NCI-H2196 treated with DMSO at 0.1 percent for 48 hours (cell line): Measurements from ENCODE around the gene RGPD6.
"Not testable (repeated sequence)": the region's sequence is repeated elsewhere in the genome, so short reads cannot be mapped to it uniquely, and the experiment has no call there.

Experiments
- DNase-seq: peaks from one replicate; lab custom pipeline; 2025; ENCODE audit not compliant: unreplicated experiment; lab: John Stamatoyannopoulos, UW

RGPD6 gene

GRCh38 chr2:110482697-110483096 is 94.3 kb downstream of the RGPD6 start:
- not testable (repeated sequence) for DNase-seq

GRCh38 chr2:110481200-110481599 is 95.8 kb downstream of the RGPD6 start:
- not testable (repeated sequence) for DNase-seq

DNA sequence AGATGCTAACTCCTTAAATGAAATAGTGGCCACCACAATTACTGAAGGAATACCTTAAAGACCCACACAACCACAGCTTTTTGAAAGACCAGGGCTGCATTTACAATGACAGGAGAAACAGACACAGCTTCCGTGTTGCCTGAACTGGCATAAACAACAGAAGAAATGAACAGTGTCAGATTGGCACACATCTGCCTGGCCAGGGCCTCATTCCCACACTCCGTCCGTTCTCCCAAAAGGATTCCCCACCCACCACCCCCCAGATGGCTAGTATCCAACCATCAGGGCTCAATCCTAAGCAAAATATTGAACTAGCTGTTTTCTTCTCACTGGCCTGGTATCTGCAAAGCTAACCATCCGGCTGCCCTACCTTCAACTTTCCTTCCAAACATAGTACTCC is 96.9 kb downstream of the RGPD6 start:
- not testable (repeated sequence) for DNase-seq

DNA sequence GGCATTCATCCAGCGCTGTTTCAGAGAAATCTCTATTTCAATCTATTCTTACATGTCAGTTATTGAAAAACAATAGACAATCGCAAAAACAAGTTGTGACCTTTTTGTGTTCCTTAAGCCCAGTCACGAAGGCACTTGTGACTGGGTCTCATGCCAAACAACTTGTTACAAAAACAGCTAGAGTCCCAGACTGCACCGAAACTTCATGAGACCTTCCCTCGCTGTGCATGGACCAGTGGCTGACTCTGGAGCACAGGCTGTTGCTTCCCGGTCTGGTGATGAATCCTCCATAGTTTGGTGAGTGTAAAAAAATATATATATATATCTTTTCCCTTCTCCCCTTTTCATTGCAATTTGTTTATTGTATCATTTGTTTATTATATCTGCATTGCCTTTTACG is 99.7 kb downstream of the RGPD6 start:
- not testable (repeated sequence) for DNase-seq

DNA sequence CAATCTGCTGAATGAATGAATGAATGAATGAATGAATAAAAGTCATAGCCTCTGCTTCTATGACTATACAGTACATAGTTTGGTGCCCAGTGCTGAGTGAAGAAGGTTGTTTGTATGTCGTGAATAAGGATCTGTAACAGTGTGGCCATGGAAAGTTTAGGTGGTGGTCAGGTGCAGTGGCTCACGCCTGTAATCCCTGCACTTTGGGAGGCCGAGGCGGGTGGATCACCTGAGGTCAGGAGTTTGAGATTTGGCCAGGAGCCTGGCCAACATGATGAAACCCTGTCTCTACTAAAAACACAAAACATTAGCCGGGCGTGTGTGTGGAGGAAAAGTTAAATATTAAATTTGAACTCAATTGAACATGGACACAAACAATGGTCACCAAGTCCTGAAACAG is 100.1 kb downstream of the RGPD6 start:
- not testable (repeated sequence) for DNase-seq

DNA sequence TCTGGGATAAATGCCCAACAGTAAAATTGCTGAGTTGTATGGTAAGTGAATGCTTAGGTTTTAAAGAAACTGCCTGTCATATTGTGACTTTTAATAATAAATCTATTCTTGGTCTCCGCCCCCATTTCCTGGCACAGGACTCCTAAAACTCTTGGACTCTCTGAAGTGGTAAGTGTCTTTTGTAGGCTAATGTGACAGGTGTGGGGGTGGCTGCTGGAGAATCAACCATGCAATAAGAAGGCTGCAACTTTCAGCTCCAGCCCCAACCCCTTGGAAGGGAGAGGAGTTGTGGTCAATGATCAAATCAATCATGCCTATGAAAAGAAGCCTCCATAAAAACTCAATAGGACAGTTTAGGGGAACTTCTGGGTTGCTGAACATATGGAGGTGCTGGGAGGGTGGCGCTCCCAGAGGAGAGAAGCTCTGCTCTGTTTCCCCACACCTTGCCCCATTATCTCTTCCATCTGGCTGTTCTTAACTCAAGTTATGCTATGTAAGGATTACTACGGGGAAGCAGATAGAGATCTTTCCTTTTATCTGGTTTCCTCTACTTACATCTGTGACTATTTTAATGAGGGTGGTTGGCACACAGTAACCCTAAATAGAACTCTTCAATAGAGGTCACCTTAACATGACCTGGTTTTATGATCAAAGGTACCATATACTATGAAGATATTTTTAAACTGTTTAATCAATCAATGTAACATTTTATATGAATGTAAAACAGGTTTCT is 101.2 kb downstream of the RGPD6 start:
- DNase-seq, result not testable (repeated sequence)

DNA sequence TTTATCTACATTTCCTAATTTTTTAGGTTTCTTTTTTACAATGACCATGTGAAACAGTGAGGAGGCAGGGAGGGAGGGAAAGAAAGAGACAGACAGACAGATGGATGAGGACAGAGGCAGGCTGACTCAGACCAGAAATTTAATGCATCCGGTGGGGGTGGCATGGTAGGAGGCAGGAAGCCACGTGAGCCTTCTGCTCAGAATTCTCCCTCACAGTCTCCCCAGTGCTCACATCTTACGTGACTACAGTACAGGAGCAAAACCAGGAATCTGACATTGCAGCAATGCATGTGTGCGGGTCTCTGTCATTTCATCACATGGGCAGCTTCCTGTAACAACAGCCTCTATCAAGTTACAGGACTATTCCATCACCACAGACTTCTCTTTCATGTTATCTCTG is 102.1 kb downstream of the RGPD6 start:
- DNase-seq, result not testable (repeated sequence)

GRCh38 chr2:110473059-110473358 is 104.0 kb downstream of the RGPD6 start:
- DNase-seq, result not testable (repeated sequence)

- not testable (repeated sequence) for DNase-seq
Observed at GRCh38 chr2:110472171-110473058, 104.6 kb downstream of the RGPD6 start, which contains the start of gene LIMS4. Gene LIMS4 (minus strand): TSS chr2:110472816. CDS start chr2:110472778, 38 bp downstream.

GRCh38 chr2:110468921-110469320 is 108.1 kb downstream of the RGPD6 start:
- DNase-seq, result not testable (repeated sequence)

DNA sequence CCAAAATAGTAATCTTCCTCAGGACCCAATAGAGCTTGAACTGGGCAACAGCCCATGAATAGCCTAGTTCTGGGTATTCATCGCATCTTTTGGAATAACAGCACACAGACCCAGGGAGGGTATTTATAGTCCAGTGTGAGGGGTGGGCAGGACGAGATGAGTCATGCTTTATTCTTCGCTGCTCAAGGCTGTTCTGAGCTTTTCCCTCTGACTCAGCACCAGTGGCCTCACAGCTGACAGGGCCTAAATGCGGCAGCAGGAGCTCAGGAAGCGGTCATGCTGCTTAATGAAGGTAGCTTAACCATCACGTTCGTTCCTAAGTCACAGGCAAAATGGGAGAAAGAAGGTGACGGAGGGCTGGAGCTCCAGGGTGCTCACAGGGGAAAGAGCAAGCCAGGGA is 111.7 kb downstream of the RGPD6 start:
- DNase-seq, result not testable (repeated sequence)
